HEK293T (cell line): ENCODE measurements around the gene MTG2.

Source experiments
- CTCF ChIA-PET: fragments of 350-600 bp; formaldehyde crosslinking; extraction: SDS; loops from one replicate; lab custom pipeline; 2021; ENCODE audit warnings: antibody characterized with exemption, inconsistent platforms; lab: Yijun Ruan, JAX
- POLR2A ChIA-PET: fragments of 350-600 bp; formaldehyde crosslinking; extraction: SDS; loops from one replicate; lab custom pipeline; 2020; ENCODE audit warnings: antibody characterized with exemption, inconsistent platforms; lab: Yijun Ruan, JAX
- DNase-seq: peaks from one replicate; pipeline ENCODE4 v3.0.0; 2012; ENCODE audit warnings: mixed read lengths; ENCODE audit errors: extremely low spot score
- ARNT ChIP-seq: fragments of 450-650 bp; IDR thresholded peaks from 2 replicates; pipeline ENCODE4 v1.6.1; 2017; ENCODE audit warnings: mild to moderate bottlenecking
- BHLHE40 ChIP-seq: fragments of 450-650 bp; IDR thresholded peaks from 2 replicates; pipeline ENCODE4 v1.6.1; 2016; ENCODE audit warnings: mild to moderate bottlenecking, moderate library complexity, borderline replicate concordance
- CTBP1 ChIP-seq: fragments of 450-650 bp; IDR thresholded peaks from 2 replicates; pipeline ENCODE4 v1.6.1; 2016; ENCODE audit warnings: borderline replicate concordance
- ELF4 ChIP-seq: fragments of 450-650 bp; IDR thresholded peaks from 2 replicates; pipeline ENCODE4 v1.6.1; 2017; ENCODE audit warnings: antibody characterized with exemption
- FOXA1 ChIP-seq: fragments of 450-650 bp; IDR thresholded peaks from 2 replicates; pipeline ENCODE4 v1.6.1; 2016; ENCODE audit warnings: mild to moderate bottlenecking
- FOXK2 ChIP-seq: fragments of 450-650 bp; IDR thresholded peaks from 2 replicates; pipeline ENCODE4 v1.6.1; 2016; ENCODE audit warnings: mild to moderate bottlenecking
- FOXM1 ChIP-seq: fragments of 450-650 bp; IDR thresholded peaks from 2 replicates; pipeline ENCODE4 v1.6.1; 2017; ENCODE audit warnings: mild to moderate bottlenecking, borderline replicate concordance
- HDGF ChIP-seq: fragments of 450-650 bp; IDR thresholded peaks from 2 replicates; pipeline ENCODE4 v1.6.1; 2017; ENCODE audit warnings: antibody characterized with exemption, borderline replicate concordance
- L3MBTL2 ChIP-seq: fragments of 450-650 bp; conservative IDR thresholded peaks from 2 replicates; pipeline ENCODE4 v1.6.1; 2016; ENCODE audit warnings: mild to moderate bottlenecking
- LEF1 ChIP-seq: fragments of 450-650 bp; IDR thresholded peaks from 2 replicates; pipeline ENCODE4 v1.6.1; 2017; ENCODE audit warnings: mild to moderate bottlenecking, borderline replicate concordance
- NFRKB ChIP-seq: fragments of 450-650 bp; IDR thresholded peaks from 2 replicates; pipeline ENCODE4 v1.6.1; 2016; ENCODE audit warnings: mild to moderate bottlenecking, moderate library complexity
- SP1 ChIP-seq: fragments of 450-650 bp; IDR thresholded peaks from 2 replicates; pipeline ENCODE4 v1.6.1; 2017
- SUZ12 ChIP-seq: fragments of 450-650 bp; IDR thresholded peaks from 2 replicates; pipeline ENCODE4 v1.6.1; 2016; ENCODE audit warnings: mild to moderate bottlenecking
- TARDBP ChIP-seq: fragments of 450-650 bp; IDR thresholded peaks from 2 replicates; pipeline ENCODE4 v1.6.1; 2016
- ZNF384 ChIP-seq: fragments of 450-650 bp; IDR thresholded peaks from 2 replicates; pipeline ENCODE4 v1.6.1; 2016
- TF ChIP-seq, protein P1 (sequence below): fragments of 450-650 bp; IDR thresholded peaks from 2 replicates; pipeline ENCODE4 v1.6.1; 2016

MTG2 gene

DNA sequence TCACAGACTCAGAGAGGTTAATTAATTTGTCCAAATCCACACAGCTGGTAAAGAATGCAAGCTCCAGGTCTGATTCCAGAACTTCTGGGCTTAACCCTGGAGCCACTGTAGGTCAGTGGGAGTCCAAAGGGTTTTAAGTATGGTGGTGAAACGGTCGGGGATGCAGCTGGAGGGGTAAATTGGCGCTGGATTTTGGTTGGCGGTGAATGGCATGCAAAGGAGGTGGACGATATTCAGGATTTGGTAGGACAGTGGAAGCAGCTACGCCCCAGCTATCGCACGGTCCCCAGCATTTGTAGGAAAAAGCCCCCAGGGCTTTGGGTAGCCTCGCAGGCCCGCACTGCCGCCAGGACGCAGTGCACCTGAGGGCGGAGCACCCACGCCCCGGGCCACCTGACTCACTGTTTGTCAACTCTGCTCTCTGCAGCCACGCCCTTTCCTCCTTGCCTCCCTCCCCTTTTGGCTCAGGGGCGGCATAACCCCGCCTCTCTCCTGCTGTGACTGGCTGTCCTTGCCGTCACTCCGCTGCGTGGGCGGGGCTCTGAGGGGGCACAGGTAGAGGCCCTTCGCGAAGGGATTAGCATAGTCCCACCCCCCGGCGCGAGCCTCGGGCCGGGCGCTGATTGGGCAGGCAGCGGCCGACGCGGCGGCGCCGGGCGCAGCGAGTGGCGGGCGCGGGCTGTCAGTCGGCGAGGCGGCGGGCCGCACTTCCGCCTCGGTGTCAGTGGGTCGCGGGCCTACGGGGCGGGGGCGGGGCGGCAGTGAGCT, 55.2 kb downstream of the MTG2 start, which contains the start of gene OSBPL2:
Gene OSBPL2, plus strand, starts transcription at position 721 of the 768 bp plus-strand sequence. CDS start 17,664 bp downstream, outside the sequence.
- DNase-seq = peak; percentile 100
- ChIA-PET CTCF (no interaction called here), POLR2A (no interaction called here)
- TF ChIP-seq, protein P1, sequence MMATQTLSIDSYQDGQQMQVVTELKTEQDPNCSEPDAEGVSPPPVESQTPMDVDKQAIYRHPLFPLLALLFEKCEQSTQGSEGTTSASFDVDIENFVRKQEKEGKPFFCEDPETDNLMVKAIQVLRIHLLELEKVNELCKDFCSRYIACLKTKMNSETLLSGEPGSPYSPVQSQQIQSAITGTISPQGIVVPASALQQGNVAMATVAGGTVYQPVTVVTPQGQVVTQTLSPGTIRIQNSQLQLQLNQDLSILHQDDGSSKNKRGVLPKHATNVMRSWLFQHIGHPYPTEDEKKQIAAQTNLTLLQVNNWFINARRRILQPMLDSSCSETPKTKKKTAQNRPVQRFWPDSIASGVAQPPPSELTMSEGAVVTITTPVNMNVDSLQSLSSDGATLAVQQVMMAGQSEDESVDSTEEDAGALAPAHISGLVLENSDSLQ = peak; percentile 99
- peak; percentile 87 for TF ChIP-seq SP1
- no peak for TF ChIP-seq CTBP1

DNA sequence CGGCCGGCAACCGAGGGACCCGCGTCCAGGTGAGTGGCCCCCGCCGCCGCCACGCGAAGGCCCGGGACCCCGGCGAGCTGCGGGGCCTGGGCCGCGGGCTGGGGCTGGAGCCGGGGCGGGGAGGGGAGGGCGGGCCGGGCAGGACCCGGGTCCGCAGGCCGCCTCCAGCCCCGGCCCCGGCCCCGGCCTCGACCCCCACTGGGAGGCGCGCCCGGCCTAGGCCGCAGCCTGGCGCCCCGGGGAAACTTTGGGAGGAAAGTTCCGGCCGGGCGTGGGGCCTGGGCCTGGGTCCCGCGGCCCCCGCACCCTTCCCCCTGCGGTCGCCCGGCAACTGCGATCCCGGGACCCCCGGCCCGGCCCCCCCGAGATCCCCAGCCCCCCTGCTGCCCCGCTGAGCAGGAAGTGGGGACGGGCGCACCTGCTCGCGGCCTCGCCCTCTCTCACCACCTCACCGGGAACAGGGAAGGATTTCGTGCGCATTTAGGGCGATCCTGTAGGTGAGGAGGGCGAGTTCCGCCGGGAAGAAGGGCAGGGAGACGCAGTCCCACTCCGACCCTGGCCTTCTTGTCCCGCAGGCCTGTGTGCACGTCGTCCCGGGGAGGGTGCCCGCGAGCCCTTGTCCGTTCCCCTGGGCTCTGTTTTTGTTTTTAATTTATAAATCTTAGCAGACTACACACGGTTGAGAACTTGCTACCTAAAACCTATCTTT, 55.9 kb downstream of the MTG2 start:
- ChIA-PET CTCF (no interaction called here), POLR2A (no interaction called here)
- TF ChIP-seq FOXM1 (no peak), CTBP1 (no peak), ELF4 (no peak), BHLHE40 (no peak), FOXK2 (no peak), ZNF384 (no peak)
- peak; percentile 33 for DNase-seq

DNA sequence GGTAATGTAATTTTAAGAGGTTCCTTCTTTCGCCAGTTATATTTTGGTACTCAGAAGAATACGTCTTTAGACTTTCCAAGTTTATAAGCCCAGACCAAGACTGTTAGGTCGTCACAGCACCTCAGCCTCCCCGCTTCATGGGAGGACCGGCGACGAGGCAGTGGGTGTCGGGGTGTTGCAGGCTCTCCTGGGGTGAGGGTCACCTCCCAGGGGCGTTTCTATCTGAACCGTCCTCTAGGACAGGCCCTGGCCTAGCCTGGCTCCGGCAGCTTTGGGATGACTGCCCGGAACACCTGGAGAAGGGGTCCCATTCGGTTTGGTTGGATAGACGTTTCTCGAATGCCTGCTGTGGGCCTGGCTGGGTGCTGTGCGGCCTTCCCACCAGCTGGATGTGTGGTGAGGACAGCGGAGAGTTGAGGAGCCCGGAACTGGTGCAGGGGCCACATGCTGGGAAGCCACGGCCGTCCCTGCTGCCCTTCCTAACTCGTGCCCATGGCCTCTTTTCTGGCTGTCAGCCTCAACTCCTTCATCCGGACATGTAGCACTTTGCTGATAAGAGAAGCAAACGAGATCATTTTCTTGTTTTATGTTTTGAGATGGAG, 56.6 kb downstream of the MTG2 start:
- ChIA-PET CTCF (no interaction called here), POLR2A (no interaction called here)
- DNase-seq = no peak
- TF ChIP-seq SP1 (no peak), SUZ12 (no peak), LEF1 (no peak), CTBP1 (no peak), ARNT (no peak), ELF4 (no peak), FOXK2 (no peak), ZNF384 (no peak), TARDBP (no peak)
- TF ChIP-seq, protein P1 = no peak

DNA sequence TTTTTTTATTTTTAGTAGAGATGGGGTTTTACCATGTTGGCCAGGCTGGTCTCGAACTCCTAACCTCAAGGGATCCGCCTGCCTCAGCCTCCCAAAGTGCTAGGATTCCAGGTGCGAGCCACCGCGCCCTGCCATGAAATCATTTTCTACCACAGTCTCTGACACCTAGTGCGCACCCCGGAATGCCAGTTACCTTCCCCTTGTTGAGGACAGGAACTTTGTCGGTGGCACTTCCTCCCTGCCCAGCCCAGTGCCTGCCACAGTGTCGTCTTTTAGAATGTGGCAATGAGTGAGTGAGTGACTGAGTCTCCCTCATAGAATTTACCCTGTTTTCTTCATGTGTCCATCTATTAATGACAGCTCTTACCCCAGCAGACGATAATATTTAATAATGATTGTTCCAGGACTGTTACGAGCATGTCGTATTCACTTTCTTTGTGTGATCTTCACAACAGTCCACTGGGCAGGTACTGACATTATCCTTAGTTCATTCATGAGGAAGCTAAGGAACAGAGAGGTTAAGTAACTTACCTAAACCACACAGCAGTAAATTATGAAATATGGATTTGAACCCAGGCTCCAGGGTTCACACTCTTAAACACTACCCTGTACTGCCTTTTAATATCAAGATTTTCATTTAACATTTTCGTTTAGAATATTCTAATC, 57.3 kb downstream of the MTG2 start:
- CTCF ChIA-PET = no interaction called here
- POLR2A ChIA-PET = no interaction called here
- TF ChIP-seq ZNF384 = no peak
- TF ChIP-seq TARDBP = no peak
- TF ChIP-seq ELF4 = no peak
- no peak for TF ChIP-seq HDGF
- TF ChIP-seq NFRKB = no peak
- no peak for TF ChIP-seq L3MBTL2
- no peak for TF ChIP-seq SUZ12
- no peak for TF ChIP-seq LEF1
- no peak for TF ChIP-seq CTBP1
- no peak for TF ChIP-seq FOXA1
- no peak for TF ChIP-seq BHLHE40
- no peak for TF ChIP-seq ARNT
- TF ChIP-seq SP1 = no peak
- TF ChIP-seq, protein P1 = no peak
- TF ChIP-seq FOXM1 = no peak
- TF ChIP-seq FOXK2 = no peak
- no peak for DNase-seq

DNA sequence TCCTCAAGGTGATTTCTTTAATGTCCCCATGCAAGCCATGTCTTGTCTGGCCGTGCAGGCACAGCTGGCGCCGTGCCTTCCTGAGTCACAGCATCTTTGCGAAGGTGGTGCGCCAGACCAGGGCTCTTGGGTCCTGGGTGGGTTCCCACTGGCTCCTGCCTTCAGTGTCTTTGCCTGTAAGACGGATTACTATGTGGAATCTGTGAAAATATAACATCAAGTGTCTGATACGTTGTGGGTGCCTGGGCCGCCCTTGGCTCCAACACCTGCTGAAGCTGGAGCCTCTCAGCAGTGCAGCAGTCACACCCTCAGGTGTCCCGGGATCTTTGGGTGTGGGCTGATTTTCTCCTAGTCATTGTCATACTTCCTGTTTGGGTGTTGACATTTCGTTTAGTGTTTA, 58.7 kb downstream of the MTG2 start:
- ChIA-PET POLR2A (no interaction called here), CTCF (no interaction called here)
- no peak for DNase-seq
- TF ChIP-seq, protein P1 = no peak
- TF ChIP-seq FOXA1 (no peak), NFRKB (no peak), ZNF384 (no peak), CTBP1 (no peak), FOXK2 (no peak), HDGF (no peak), SUZ12 (no peak), SP1 (no peak), TARDBP (no peak), ARNT (no peak), BHLHE40 (no peak)
